ENCODE results near the gene FCAR.
"Not testable (repeated sequence)": the region's sequence is repeated elsewhere in the genome, so short reads cannot be mapped to it uniquely, and the experiment has no call there.

FCAR gene

GRCh38 chr19:54873990-54874389, at the start of gene FCAR:
Gene FCAR (plus strand): TSS chr19:54874235. CDS start chr19:54874290, 55 bp downstream.
- no peak for DNase-seq

GRCh38 chr19:54824416-54824815, 49.6 kb upstream of the FCAR start:
- DNase-seq, result not testable (repeated sequence)

- DNase-seq, result not testable (repeated sequence)
These were observed 48.7 kb upstream of the FCAR start for GRCh38 chr19:54825326-54825725.

GRCh38 chr19:54828064-54828463, 46.0 kb upstream of the FCAR start:
- not testable (repeated sequence) for DNase-seq

GRCh38 chr19:54832496-54832895, 41.5 kb upstream of the FCAR start, which contains the start of gene KIR2DS4:
Gene KIR2DS4 (plus strand): TSS chr19:54832676.
- not testable (repeated sequence) for DNase-seq

- DNase-seq, result not testable (repeated sequence)
These were observed 38.9 kb upstream of the FCAR start for GRCh38 chr19:54835126-54835525.

GRCh38 chr19:54837522-54837921, 36.5 kb upstream of the FCAR start:
- not testable (repeated sequence) for DNase-seq

GRCh38 chr19:54843171-54843570, 30.9 kb upstream of the FCAR start:
- not testable (repeated sequence) for DNase-seq

- not testable (repeated sequence) for DNase-seq
These were observed 23.9 kb upstream of the FCAR start, which contains the start of gene KIR3DL2 for GRCh38 chr19:54850061-54850640. Gene KIR3DL2 (plus strand): TSS chr19:54850443. CDS start chr19:54850476, 33 bp downstream.

- no peak for DNase-seq
These were observed 23.1 kb upstream of the FCAR start for GRCh38 chr19:54850930-54851329.

GRCh38 chr19:54851353-54851752, 22.7 kb upstream of the FCAR start:
- no peak for DNase-seq

GRCh38 chr19:54855241-54855640, 18.8 kb upstream of the FCAR start:
- not testable (repeated sequence) for DNase-seq

GRCh38 chr19:54858476-54858875, 15.6 kb upstream of the FCAR start:
- not testable (repeated sequence) for DNase-seq

- DNase-seq, result not testable (repeated sequence)
These were observed 14.6 kb upstream of the FCAR start for GRCh38 chr19:54859421-54859820.

GRCh38 chr19:54863459-54863858, 10.6 kb upstream of the FCAR start:
- DNase-seq, result not testable (repeated sequence)

- DNase-seq, result no peak
These were observed 2.3 kb upstream of the FCAR start for GRCh38 chr19:54871696-54872095.

- DNase-seq, result no peak
These were observed 1.5 kb downstream of the FCAR start for GRCh38 chr19:54875506-54875905.

GRCh38 chr19:54877471-54877870, 3.4 kb downstream of the FCAR start:
- DNase-seq, result no peak

- no peak for DNase-seq
These were observed 7.8 kb downstream of the FCAR start for GRCh38 chr19:54881884-54882283.

- no peak for DNase-seq
These were observed 8.7 kb downstream of the FCAR start for GRCh38 chr19:54882758-54883157.

GRCh38 chr19:54883228-54883627, 9.2 kb downstream of the FCAR start:
- DNase-seq, result no peak

- DNase-seq, result no peak
These were observed 14.2 kb downstream of the FCAR start for GRCh38 chr19:54888239-54888638.

- no peak for DNase-seq
These were observed 15.5 kb downstream of the FCAR start for GRCh38 chr19:54889566-54889965.

- no peak for DNase-seq
These were observed 19.4 kb downstream of the FCAR start for GRCh38 chr19:54893406-54893805.

- not testable (repeated sequence) for DNase-seq
These were observed 20.1 kb downstream of the FCAR start for GRCh38 chr19:54894106-54894505.
